ENCODE results near the gene ST7.
"Not testable (repeated sequence)": the region's sequence is repeated elsewhere in the genome, so short reads cannot be mapped to it uniquely, and the experiment has no call there.

ST7 gene

DNA sequence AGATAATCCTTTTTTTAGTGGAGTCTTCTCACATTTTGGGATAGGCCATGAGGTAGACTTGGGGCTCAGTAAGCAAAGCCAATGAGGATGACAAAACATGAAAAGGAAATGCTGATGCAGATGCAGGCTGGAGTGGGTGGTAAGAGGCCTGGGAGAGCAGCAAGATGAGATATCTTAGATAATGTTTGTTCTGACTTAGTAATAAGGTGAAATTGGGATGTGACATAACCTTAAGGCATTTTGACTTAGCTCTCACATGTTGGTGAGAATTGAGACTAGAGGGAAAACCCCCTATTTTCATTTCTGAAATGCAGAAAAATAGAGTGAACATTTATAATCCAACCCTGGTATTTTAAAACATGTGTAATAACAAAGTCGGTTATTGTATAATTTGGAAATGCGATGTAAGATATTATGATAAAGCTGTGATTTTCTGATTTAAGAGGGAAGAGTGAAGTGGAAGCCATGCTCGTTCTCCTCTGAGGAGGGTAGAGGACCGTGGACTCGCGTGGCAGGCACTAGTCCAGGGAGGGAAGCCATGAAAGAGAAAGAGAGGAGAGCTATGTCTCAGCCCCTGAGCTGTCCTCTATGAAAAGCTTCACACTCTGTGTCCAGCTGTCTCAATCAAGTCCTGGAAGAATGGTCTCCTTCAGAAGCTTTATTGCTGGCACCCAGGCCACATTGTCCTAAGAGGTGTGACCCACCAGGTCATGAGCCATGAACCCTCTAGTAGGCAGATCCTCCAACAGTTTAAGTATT lies 57.3 kb downstream of the ST7 start:
- no peak for DNase-seq (ENCODE audit: low spot score)

DNA sequence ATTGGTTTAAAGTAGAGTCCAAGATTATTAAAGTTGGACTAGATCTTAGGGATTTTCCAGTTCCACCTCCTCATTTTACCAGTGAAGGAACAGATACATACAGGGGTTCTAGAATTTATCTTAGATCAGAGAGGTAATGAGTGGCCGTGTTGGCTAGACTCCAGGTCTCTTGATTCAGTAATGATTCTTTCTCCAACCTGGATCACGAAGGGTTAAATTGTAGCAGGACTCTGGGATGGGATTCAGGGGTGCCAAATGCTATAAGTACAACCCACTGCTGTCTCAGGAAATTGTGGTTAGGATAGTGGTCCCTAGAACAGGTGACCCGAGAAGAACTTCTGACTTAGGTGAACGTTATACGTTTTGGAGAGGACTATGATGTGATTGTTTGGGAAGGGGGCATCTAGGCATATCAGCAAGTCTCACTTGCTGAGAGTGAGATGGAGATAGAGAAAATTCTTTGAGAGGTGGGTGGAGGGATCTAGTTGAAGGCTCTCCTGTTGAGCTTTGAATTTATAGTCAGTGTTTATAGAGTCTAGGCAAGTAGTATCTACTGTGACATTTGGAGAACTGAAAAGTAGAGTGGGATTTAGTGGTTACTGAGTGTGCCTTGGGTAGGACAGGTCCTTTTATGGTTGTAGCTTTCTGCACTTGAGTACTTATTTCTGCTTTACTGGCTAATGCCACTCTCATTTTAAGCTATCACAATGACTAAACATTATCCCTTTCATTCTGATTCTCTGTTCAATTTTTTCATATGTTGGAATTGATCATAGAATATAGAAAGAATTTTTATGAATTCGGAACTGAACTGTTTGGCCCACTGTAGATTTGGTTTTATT lies 58.3 kb downstream of the ST7 start:
- DNase-seq (ENCODE audit: low spot score) = no peak

DNA sequence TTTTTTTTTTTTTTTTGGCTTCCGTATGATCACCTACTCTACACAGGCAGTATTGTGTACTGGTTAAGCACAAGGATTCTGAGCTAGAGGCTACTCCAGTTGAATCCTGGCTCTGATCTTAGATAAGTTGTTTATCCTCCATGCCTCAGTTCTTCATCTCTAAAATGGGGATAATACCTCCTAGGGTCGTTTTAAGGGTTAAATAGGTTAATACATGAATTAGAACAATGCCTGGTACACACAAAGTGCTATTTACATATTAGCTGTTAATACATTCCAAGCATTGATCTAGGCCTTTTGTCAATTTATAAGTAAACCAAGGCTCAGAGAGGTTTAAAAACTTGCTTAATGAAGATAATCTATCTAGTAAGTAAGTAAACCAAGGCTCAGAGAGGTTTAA lies 59.0 kb downstream of the ST7 start:
- DNase-seq (ENCODE audit: low spot score) = no peak

DNA sequence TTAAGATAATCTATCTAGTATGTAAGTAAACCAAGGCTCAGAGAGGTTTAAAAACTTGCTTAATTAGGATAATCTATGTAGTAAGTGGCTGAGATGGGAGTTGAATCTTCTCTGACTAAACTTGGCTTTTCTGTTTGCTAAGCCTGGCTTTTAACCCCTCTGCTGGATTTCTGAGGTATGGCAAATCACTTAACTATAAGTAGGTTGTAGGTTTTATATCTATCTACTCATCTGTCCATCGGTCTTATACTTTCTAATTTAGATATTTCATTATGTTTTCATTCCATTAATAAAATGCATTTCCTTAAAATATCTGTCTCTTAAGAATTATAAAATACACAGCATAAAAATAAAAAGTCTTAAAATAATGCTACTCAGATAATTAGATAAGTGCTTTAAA lies 59.4 kb downstream of the ST7 start:
- peak; percentile 68 for DNase-seq (ENCODE audit: low spot score)

DNA sequence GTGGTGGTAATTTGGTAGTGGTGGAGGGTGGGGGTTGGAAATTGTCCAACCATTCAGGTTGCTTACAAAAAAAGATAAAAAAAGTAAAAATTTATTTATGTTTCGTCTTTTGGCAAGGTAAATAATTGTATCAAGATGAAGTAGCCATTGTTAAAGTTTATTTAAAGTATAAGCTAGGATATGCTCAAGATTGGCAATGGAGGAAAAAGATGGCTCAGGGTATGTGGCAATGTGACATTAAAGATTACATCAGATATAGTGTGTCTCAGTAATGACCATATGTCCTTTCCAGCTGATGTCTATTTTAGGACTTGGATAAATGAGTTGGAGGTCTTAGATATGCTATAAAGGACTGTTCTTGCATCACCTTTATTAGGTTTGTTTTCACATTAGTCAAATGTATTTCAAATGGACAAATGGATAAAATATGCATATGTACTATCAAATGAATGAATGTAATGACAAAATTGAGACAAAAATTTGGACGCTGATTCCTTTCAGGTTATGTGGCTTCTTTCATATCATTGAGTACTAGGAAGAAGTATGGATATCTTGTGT lies 60.9 kb downstream of the ST7 start:
- no peak for DNase-seq (ENCODE audit: low spot score)

DNA sequence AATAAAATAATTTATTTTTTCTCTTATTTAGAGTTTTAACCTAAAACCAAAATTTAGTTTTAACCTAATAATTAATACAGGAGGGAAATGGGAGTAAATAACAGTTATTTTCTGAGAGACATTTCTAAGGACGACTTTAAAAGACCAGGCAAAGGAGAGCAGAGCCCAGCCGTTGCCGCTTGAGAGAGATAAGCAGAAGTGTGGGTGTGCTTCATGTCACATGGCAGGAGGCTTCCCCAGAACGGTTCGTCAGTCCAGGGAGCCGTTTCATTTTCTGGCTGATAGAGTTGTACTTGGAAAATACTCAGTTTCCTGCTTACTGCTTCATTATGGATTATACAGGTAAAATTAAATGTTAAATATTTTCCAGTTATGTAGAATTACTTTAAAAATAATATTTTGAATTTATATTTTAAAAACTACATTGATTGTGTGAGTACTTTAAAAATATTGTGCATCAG lies 61.4 kb downstream of the ST7 start:
- peak; percentile 76 for DNase-seq (ENCODE audit: low spot score)

DNA sequence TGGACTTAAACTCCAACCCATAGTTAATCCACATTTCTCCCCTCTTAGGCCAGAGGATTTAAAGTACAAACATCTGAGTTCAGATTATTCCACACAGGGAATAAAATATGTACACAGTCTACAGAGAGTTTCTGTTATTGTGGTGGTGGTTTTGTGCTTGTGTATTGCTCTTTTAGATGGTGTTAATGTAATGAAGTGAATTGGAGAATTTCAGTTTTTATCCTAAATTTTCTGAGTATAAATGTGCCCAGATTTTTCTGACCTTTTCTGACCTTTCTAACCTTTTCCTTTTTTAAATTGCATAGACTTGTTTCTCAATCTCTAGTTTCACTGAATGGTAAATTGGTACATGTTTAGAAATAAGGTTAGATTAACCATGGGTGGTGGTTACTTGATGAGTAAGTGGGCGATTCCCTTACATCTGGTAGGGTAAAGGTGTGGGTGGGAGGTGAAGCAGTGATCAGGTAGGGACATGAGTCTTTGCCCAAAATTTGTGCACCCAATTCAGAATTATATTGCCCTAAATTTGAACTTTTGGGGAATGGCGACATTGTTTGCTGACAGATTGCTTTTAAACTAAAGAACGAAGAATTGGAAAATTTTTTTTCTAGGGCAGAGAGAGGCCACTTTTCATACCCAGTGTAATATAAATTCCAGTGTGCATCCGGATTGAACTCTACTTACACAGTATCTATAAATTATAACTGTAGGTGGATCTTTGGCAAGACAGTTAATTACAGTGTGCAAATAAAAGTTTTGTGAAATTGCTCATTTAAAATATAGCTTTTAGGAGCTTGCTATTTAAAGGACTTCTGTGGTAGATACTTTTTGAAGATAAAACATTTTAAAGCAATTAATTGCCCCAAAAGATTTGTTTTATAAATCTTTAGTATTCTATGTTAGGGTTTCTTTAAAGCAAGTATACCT lies 62.2 kb downstream of the ST7 start:
- DNase-seq (ENCODE audit: low spot score) = no peak

DNA sequence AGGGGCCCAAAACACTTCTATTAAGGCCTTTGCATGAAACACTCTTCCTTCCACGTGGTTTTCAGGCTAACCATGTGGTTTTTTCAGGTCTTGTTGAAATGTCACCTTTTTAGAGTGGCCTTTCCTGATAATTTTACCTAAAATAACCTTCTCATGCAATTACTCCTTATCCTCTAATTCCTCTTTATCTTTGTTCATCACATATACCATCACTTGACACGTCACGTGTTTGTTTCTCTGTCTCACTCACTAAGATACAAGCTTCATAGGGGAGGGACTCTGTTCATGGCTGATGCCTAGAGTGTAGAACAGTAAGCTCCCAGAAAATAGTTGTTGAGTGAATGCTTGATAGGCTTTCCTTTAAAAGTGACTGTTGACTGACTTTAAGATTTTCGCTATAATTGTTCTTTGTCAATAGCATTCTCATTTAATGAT lies 63.7 kb downstream of the ST7 start:
- no peak for DNase-seq (ENCODE audit: low spot score)

DNA sequence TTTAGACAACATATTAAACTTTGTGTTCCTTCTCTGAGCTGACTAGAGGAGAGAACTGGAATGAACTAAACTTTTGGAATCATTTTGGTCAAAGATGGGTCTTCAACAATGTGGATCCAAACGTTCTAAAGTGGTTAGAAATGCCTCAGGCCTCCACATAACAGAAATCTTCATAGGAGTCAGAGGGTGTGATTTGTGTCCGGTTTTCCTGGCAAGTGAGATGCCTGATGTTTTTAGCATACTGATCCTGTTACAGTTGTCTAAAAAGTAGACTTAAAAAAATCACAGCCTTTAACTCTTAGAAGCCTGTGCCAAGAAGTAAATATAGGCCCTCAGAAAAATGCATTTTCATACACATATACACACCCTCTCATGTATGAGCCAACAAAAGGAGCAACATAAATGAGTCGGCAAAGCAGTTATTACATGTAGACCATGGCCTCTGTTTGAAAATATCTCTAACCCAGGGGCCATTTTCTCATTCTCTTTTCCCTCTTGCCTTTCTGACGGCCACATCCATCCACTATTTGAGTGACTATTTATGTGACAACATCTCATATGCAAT lies 64.5 kb downstream of the ST7 start:
- no peak for DNase-seq (ENCODE audit: low spot score)

DNA sequence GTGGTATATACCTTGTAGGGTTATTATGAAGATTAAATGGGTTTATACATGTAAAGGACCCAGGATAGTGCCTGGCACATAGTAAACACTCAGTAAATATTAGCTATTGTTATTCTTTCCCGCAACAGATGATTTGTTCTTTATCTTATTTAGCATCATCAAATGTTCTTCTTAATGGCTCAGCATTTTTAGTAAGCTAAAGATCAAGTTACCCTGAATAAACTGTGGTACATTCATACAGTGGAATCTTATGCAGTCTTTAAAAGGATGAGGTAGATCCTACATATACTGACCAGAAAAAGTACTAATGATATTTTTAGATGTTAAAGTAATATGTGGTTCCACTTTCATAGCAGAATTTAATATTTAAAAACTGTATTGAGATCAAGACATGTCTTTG lies 65.4 kb downstream of the ST7 start:
- DNase-seq (ENCODE audit: low spot score) = no peak

DNA sequence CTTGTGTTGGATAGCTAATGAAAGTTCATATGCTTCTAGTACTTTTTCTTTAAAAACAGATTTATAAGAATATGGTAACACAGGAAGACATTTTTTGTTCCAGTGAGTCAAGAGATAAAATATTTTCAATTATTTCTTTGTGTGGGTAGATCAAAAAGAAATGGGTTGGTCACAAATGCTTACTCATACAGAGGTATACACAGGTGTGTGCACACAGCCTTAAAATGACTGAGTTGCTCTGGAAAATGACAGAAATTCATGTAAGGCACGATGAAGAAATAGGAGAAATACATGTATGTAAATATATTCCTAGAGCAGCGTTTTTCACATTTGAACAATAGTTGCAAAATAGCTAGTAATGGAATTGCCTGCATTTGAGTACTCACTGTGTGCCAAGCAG lies 66.0 kb downstream of the ST7 start:
- peak; percentile 57 for DNase-seq (ENCODE audit: low spot score)

DNA sequence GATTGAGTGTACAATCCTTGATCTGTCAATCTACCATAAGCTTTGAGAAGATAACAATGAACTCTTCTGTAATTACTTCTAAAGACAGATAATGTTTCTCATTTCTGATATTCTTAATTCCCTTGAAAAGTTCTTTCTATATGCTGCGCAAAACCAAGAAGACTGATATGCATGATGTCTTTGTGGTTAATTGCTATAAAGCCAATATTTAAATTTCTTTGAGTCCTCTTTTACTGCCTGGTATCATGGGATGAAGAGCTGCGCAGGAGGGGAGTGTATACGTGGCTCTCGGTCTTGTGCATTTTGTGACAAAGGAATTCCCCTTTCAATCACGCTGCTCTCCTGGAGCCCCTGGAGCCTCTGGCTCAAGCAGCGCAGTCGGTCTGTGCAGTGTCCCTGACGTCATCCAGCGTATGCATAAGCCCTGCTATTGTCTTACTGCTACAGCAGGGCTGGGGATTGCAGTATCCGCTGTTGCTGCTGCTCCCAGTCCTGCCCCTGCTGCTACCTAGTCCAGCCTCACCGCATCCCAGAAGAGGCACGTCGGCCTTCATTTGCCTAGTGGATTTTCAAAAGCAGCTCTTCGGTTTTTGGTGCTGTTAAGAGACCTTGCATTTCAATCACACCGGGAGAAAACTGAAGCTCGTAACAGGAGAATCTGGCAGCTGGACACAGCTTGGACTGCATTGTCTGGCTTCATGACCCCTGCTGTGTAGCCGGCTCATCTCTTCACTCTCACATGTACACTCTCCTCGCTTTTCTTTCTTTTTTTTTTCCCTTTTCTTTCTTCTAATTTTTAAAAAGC lies 66.7 kb downstream of the ST7 start:
- DNase-seq (ENCODE audit: low spot score) = peak; percentile 19

DNA sequence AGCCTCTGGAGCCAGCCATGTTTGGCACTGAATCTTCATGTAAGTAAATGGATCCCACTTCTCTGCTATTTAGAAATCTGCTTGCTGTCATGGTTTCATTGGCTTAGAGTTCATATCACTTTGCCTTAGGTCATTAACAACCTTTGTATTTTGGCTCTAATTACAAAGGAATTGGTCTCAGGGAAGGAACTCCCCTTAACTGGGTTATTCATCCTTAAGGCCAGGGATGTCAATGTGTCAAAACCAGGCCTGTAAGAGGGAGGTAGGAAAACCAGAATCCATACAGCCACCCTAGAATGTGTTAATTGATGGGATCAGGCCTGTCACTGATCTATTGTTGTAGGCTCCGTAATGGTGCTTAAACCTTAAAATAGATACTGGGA lies 67.3 kb downstream of the ST7 start:
- DNase-seq (ENCODE audit: low spot score) = no peak

DNA sequence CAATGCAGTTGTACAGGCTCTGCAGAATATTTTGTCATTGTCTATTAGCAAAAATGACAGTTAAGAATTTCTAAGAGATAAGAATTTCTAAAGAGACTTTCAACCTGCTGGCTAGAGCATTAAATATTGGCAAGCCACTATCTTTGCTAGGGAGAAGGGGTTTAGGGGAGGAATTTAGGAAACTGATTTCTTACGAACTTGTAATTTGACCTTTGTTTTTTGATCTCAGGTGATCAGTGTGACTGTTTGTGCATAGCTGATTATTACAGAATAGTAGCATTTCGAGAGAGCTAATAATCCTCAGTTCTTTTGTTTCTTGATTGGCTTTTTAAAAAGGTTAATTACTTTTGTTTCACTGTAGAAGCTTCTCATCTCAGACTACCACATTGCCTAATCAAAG lies 68.1 kb downstream of the ST7 start:
- DNase-seq (ENCODE audit: low spot score) = no peak

DNA sequence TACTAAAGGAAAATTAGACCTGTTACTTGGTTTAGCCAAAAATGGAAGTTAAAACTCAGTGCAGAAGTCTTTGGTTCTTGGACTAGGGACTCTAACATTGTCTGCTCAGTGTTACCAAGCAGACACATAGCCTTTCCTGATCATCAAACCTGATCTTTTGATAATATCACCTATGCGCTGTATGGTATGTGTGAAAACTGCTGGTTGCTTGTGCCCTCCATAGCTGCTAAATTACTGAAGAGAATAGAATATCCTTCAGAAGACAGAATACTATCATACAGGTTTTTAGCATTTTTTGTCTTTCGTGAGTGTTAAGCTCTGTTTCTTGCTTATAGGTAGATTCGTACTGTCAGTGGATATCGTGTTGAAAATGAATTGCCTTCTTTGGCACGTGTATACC lies 68.7 kb downstream of the ST7 start:
- no peak for DNase-seq (ENCODE audit: low spot score)

DNA sequence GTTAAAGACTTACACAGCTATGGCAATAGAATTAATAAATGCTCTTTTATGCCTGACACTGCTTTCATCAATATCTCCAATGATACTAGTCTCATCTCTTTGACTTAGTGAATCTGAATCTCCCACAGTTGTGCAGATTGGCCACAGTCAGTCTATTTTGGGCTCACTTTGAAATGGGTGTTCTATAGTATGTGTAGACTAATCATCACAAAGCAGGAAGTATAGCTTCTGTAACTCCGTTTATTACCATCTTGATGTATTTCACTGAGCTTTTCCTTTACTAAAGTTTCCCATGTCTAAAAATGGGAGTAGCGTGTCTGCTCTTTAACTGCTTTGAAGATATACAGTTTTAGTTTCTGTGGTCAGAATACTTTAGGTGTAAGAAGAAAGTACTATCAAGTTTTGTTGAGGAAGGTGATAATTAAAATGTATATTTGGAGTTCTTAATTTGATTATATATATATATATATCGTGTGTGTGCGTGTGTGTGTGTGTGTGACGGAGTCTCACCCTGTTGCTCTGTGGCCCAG lies 70.1 kb downstream of the ST7 start:
- no peak for DNase-seq (ENCODE audit: low spot score)

DNA sequence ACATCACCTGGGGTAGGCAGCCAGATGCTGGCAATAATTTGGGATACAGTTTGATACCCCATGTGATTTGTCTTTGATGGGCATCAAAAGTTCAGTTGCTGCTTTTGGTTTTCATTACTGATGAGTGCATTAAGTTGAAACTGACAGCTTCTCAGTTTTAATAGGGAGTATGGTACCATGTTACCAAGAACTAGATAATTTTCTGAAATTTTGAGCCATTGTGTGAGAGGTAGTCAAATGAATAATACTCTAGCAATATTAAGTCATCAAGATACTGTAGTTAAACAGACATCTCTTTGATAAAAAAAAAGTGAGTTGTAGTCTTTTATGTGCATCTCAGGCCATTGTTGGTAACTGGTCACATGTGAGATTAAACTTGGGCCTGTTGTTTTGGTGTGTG lies 71.5 kb downstream of the ST7 start:
- DNase-seq (ENCODE audit: low spot score) = no peak

DNA sequence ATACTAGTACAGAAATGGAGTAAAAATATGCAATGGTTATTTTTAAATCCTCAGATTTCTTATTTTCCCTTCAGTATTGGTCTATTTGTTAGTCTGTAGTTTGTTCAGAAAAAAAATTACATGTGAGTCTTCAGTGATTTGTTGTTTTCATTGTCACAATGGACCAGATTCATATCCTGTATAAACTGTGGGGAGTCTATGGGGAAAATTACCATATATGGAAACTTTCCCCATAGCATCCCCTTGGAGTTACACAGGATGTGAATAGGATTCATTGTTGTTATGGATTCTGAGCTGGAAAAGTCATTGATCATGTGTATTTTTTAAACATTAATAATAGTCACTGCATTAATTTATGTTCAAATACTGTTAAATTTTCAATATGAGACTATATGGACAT lies 72.6 kb downstream of the ST7 start:
- no peak for DNase-seq (ENCODE audit: low spot score)

DNA sequence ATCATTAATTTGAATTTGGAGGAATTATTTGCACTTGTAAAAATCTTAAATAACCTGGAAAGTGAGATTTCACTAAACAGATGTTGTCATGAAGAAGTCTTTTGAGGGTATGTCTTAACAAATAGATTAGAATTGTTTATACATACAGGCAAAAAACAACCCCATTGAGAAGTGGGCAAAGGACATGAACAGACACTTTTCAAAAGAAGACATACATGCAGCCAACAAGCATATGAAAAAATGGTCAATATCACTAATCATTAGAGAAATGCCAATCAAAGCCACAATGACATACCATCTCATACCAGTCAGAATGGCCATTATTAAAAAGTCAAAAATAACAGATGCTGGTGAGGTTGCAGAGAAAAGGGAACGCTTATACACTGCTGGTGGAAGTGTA lies 77.0 kb downstream of the ST7 start:
- DNase-seq (ENCODE audit: low spot score) = not testable (repeated sequence)

DNA sequence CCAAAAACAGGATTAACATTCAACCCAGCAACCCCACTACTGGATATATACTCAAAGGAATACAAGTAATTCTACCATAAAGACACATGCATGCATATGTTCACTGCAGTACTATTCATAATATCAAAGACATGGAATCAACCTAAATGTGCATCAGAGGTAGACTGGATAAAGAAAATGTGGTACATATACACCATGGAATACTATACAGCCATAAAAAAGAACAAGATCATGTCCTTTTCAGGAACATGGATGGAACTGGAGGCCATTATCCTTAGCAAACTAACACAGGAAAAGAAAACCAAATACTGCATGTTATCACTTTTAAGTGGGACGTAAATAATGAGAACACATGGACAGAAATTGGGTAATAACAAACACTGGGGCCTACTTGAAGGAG lies 77.5 kb downstream of the ST7 start:
- DNase-seq (ENCODE audit: low spot score) = not testable (repeated sequence)

DNA sequence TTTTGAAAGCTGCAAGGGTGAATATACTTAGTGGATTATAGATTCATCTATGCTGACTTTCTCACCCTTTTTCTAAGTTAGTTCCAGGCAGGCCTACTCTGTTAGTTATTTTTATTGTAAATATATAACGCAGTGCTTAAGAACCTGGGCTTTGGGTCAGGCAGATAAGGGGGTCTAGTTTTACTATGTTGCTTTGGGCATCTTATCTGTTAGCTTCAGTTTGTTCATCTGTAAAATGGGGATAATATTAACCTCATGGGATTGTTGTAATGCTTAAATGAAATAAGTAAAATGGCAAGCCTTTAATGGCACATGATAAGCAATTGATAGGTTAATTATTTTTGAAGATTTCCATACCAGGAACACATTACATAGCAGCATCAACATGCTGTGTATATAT lies 79.5 kb downstream of the ST7 start:
- DNase-seq (ENCODE audit: low spot score) = no peak

Measured in LoVo (cell line).